Measurements from ENCODE around the gene BPI.

DNA sequence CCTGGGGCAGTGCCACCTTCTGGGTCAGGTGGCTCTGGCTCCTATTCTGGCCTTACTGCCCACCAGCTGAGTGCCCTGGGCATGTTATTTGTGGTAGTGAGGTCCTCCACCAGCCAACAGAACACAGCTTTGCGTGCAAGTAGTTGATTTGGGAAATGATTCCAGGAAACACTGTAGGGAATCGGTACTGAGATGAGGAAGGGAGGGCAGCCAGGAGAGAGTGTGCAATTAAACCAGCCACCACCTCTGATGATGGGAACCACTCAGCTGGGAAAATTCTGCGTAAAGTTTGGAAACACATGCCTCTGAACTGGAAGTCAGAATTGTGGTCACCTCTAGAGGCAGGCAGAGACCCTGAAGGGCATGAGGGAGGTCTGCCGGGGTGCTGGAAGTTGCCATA lies 42.8 kb downstream of the BPI start:
- no peak for TF ChIP-seq CTCF (IDR thresholded peaks at IDR 0.05)
- no peak for TF ChIP-seq POLR2A (IDR thresholded peaks at IDR 0.05)
